ENCODE results near the gene PITHD1. TPM values are rescaled to one million over a fixed set of nuclear protein-coding genes. Genes with fewer than 3 reads are reported as not detected.
"Not testable (repeated sequence)": the region's sequence is repeated elsewhere in the genome, so short reads cannot be mapped to it uniquely, and the experiment has no call there.

Gene PITHD1, protein sequence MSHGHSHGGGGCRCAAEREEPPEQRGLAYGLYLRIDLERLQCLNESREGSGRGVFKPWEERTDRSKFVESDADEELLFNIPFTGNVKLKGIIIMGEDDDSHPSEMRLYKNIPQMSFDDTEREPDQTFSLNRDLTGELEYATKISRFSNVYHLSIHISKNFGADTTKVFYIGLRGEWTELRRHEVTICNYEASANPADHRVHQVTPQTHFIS
- 73.6 TPM for polyA plus RNA-seq

- H3K4me1 Mint-ChIP-seq: peaks cover 19 to 33% (median 19%) of the 10 kb centered on the region in 3 donors
- H3K9me3 Mint-ChIP-seq: no peaks in the 10 kb centered on the region
- H3K36me3 Mint-ChIP-seq: no peaks in the 10 kb centered on the region
- H3K27ac Mint-ChIP-seq: peak within 1 kb of the TSS; percentile 86 to 99 (median 96)
- peak within 1 kb of the TSS; percentile 92 to 98 (median 94) for H3K4me3 Mint-ChIP-seq
- no peaks in the 10 kb centered on the region for H3K27me3 Mint-ChIP-seq
These were observed at the start of gene PITHD1 for GRCh38 chr1:23777979-23778814. Gene PITHD1 (plus strand): TSS chr1:23778418. CDS start chr1:23778516, 98 bp downstream.

DNA sequence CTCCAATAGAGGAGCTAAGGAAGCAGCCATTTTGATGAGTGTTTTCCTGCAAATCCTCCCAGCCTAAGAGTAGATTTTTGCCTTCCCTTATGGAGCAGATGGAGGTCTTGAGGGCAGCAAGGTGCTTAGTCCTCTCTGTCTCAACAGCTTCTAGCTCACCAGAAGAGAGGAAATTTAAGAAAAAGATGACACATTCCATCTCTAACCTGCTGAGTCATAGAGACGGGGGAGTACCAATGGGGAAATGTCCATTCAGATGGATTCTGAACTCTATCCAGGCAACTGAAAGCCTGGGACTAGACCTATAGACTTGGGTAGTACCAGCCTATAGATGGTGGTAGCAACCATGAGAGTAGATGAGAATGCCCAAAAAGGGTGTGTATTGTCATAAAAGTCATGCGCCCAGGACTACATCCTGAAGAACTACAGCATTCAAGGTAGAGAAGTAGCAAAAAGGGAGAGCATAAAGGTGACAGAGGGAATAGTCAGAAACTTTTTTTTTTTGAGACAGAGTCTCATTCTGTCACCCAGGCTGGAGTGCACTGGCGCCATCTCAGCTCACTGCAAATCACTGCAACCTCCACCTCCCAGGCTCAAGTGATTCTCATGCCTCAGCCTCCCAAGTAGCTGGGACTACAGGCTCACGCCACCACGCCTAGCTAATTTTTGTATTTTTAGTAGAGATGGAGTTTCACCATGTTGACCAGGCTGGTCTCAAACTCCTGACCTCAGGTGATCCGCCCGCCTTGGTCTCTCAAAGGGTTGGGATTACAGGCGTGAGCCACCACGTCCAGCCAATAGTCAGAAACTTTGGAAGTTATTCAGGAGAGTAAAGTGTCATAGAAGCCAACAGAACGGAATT is 45.6 kb upstream of the PITHD1 start:
- H3K4me1 Mint-ChIP-seq: peaks cover 21 to 26% (median 23%) of the 10 kb centered on the region in 3 donors
- no peaks in the 10 kb centered on the region for H3K27me3 Mint-ChIP-seq
- H3K36me3 Mint-ChIP-seq: peaks cover 2% of the 10 kb centered on the region
- no peak overlapping the region for H3K27ac Mint-ChIP-seq
- H3K4me3 Mint-ChIP-seq: peak overlapping the region in 1 of 4 donors; percentile 27
- no peaks in the 10 kb centered on the region for H3K9me3 Mint-ChIP-seq

GRCh38 chr1:23733281-23733680 is 44.9 kb upstream of the PITHD1 start:
- not testable (repeated sequence) for H3K4me3 Mint-ChIP-seq, H3K27ac Mint-ChIP-seq, H3K27me3 Mint-ChIP-seq, H3K36me3 Mint-ChIP-seq, H3K9me3 Mint-ChIP-seq
- H3K4me1 Mint-ChIP-seq: peaks cover 14 to 22% (median 16%) of the 10 kb centered on the region in 3 donors

DNA sequence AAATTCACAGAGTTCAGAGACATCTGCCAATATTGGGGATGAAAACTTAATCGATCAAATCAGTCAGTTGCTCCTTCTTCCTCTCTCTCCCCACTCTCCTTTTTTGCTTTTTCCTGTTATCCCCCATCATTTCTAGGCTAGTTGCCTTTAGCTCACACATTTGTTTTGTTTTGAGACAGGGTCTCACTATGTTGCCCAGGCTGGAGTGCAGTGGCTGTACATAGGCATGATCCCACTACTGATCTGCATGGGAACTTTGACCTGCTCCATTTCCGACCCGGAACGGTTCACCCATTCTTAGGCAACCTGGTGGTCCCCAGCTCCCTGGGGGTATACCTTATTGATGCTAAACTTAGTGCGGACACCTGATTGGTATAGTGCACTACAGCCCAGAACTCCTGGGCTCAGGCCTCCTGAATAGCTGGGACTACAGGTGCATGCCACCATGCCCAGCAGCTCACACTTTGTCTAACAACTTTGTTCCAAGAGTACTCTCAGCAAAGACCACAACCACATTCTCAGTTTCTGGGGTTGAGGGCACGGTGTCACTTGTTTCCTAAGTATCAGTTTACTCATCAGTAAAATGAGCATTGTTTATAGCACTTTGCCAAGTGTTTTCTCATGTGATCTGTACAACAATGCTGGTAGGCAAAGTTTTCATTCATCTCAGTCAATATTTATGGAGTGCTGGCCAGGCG is 41.6 kb upstream of the PITHD1 start:
- Mint-ChIP-seq H3K4me3 (no peak overlapping the region), H3K27me3 (no peaks in the 10 kb centered on the region), H3K9me3 (no peaks in the 10 kb centered on the region), H3K4me1 (peaks cover 0 to 4% (median 0%) of the 10 kb centered on the region in 3 donors), H3K27ac (peak overlapping the region in 1 of 3 donors; percentile 39), H3K36me3 (peaks cover 2% of the 10 kb centered on the region)

DNA sequence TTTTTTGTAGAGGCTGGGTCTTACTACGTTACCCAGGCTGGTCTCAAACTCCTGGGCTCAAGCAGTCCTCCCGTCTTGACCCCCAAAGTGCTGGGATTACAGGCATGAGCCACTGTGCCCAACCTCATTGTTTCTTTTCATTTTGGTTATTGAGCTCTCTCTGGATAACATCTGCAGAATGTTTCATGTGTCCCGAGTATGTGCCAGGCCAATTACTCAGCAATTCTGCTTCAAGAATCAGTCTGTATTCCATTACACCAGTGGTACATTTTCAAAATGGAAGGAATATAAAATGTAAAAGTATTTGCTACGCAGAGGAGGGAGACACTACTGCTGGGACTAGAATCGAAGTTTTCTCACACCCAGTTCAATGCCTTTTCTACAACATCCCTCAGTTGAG is 36.6 kb upstream of the PITHD1 start:
- Mint-ChIP-seq H3K27ac (no peak overlapping the region), H3K9me3 (no peaks in the 10 kb centered on the region), H3K27me3 (no peaks in the 10 kb centered on the region), H3K36me3 (no peaks in the 10 kb centered on the region), H3K4me1 (peaks cover 18 to 29% (median 23%) of the 10 kb centered on the region in 3 donors), H3K4me3 (peak overlapping the region in 3 of 4 donors; percentile 65 to 96 (median 92))

GRCh38 chr1:23742670-23743286 is 35.4 kb upstream of the PITHD1 start:
- peaks cover 29 to 40% (median 34%) of the 10 kb centered on the region in 3 donors for H3K4me1 Mint-ChIP-seq
- peak overlapping the region; percentile 89 to 96 (median 94) for H3K4me3 Mint-ChIP-seq
- H3K27ac Mint-ChIP-seq: peak overlapping the region; percentile 91 to 94 (median 94)
- no peaks in the 10 kb centered on the region for H3K27me3 Mint-ChIP-seq
- no peaks in the 10 kb centered on the region for H3K36me3 Mint-ChIP-seq
- no peaks in the 10 kb centered on the region for H3K9me3 Mint-ChIP-seq

DNA sequence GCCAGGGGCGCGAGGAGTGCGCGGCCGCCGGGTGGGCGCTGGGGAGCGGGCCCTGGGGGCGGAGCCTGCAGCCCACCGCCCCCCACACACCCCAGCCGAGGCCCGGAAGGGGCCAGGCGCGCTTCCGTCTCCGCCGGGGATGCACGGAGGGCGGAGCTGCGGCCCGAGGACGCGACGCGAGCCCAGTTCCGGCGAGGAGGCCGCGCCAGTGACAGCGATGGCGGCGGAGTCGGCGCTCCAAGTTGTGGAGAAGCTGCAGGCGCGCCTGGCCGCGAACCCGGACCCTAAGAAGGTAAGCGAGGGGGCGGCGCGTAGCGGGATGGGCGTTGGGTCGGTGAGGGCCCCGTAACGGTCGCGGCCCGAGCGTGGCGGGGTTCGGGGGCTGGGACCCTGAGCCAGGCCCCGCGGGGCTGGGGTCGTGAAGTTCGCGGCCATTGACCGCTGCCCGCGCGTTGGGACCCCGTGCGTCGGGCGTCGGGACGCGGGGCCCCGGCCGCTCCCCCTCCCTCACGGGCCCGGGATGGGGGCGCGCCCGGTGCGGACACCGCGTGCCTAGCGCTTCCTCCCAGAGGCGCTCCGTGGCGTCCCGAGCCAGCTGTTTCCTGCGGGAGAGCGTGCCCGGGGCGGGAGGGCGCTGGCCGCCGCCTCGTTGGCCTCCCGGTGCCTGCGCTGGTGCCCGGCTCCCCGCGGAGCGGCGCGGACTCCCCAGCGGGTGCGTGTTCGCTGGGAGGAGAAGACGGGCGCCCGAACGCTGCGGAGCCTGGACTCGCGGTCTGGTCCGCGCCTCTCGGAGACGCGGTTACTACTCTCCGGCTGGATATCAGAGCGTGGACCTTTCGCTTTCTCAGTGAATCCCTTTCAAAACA is 34.7 kb upstream of the PITHD1 start, which contains the start of gene ELOA:
Gene ELOA, plus strand, starts transcription at position 185 of the 866 bp plus-strand sequence. Its CDS starts 33 bp downstream, at position 218.
- H3K27ac Mint-ChIP-seq: peak within 1 kb of the TSS; percentile 92 to 94 (median 94)
- no peaks in the 10 kb centered on the region for H3K36me3 Mint-ChIP-seq
- H3K4me3 Mint-ChIP-seq: peak within 1 kb of the TSS; percentile 90 to 98 (median 94)
- no peaks in the 10 kb centered on the region for H3K27me3 Mint-ChIP-seq
- H3K9me3 Mint-ChIP-seq: no peaks in the 10 kb centered on the region
- peaks cover 31 to 47% (median 41%) of the 10 kb centered on the region in 3 donors for H3K4me1 Mint-ChIP-seq

DNA sequence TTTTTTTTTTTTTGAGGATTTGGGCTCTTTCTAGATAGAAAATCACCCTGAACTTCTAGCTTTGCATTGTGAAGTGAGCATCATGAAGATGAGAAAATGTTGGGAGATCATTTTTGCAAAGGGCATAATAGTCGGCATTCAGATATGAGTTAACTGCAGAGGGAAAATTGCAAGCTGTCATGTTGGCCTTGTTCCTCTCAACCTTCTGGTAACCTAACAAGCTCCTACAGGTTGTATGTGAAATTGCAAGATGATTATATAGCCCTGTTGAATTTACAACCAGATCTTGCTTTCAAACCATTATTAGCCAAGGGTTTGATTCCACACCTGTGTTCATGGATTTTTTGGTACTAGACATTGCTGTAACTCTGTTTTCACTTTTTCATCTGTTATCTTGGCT is 32.7 kb upstream of the PITHD1 start:
- no peaks in the 10 kb centered on the region for H3K27me3 Mint-ChIP-seq

DNA sequence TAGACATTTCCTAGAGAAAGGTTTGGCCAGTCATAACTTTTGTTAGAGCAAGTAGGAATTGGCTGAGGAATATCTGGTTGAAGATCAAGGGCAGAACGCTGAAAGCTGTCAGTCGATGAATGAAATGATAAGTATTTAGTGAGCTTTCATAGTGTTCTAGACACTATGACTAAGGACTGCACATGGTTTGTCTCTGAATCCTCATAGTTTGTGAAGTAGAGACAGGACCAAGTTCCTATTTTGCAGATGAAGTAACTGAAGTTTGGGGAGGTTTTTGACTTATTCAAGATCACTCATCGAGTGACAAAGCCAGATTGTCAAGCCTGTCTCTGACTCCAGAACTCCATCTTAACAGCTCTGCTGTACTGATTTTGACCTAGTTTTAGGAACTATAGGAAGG is 30.2 kb upstream of the PITHD1 start:
- H3K36me3 Mint-ChIP-seq: peaks cover 4% of the 10 kb centered on the region

More for the DNA sequence above, 32.7 kb upstream of the PITHD1 start:
- Mint-ChIP-seq H3K36me3 (no peaks in the 10 kb centered on the region), H3K4me3 (peak overlapping the region; percentile 61 to 98 (median 94)), H3K27ac (peak overlapping the region in 2 of 3 donors; percentile 74 to 92), H3K4me1 (peaks cover 34 to 58% (median 45%) of the 10 kb centered on the region in 3 donors), H3K9me3 (no peaks in the 10 kb centered on the region)

GRCh38 chr1:23751050-23751814 is 27.0 kb upstream of the PITHD1 start:
- Mint-ChIP-seq H3K27me3 (no peaks in the 10 kb centered on the region), H3K9me3 (no peaks in the 10 kb centered on the region), H3K27ac (peak overlapping the region in 1 of 3 donors; percentile 21), H3K4me3 (peak overlapping the region in 1 of 4 donors; percentile 33), H3K4me1 (peaks cover 26 to 39% (median 28%) of the 10 kb centered on the region in 3 donors), H3K36me3 (peaks cover 4% of the 10 kb centered on the region)

More for the DNA sequence above, 30.2 kb upstream of the PITHD1 start:
- Mint-ChIP-seq H3K4me3 (peak overlapping the region in 2 of 4 donors; percentile 20 to 84), H3K27ac (peak overlapping the region in 2 of 3 donors; percentile 6 to 34), H3K4me1 (peaks cover 33 to 54% (median 41%) of the 10 kb centered on the region in 3 donors), H3K27me3 (no peaks in the 10 kb centered on the region), H3K9me3 (no peaks in the 10 kb centered on the region)

GRCh38 chr1:23751815-23752200 is 26.4 kb upstream of the PITHD1 start:
- peak overlapping the region in 1 of 3 donors; percentile 21 for H3K27ac Mint-ChIP-seq
- H3K36me3 Mint-ChIP-seq: peaks cover 4% of the 10 kb centered on the region
- peaks cover 22 to 36% (median 24%) of the 10 kb centered on the region in 3 donors for H3K4me1 Mint-ChIP-seq
- H3K27me3 Mint-ChIP-seq: no peaks in the 10 kb centered on the region
- no peak overlapping the region for H3K4me3 Mint-ChIP-seq
- H3K9me3 Mint-ChIP-seq: no peaks in the 10 kb centered on the region

DNA sequence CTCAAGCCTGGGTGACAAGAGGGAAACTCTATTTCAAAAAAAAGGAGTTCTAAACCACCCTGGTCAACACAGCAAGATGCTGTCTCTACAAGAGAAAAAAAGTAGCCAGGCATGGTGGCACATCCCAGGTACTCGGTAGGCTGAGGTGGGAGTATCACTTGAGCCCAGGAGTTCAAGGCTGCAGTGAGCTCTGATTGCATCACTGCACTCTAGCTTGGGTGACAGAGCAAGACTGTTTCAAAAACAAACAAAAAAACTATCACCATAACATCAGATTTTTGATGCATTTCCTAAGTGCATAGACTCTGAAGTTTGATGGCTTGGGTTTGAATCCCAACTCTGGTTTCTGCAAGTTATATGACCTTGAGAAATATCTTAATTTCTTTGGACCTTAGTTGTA is 25.3 kb upstream of the PITHD1 start:
- H3K27me3 Mint-ChIP-seq: no peaks in the 10 kb centered on the region
- H3K4me3 Mint-ChIP-seq: no peak overlapping the region
- H3K27ac Mint-ChIP-seq: no peak overlapping the region
- peaks cover 11 to 25% (median 14%) of the 10 kb centered on the region in 3 donors for H3K4me1 Mint-ChIP-seq
- H3K36me3 Mint-ChIP-seq: peaks cover 4% of the 10 kb centered on the region
- no peaks in the 10 kb centered on the region for H3K9me3 Mint-ChIP-seq
